HG02759 (cell line): ENCODE data around the gene GRIFIN.
A peak's percentile ranks its signal among the peaks of the same experiment; 100 is the strongest.
"Not testable (repeated sequence)": the region's sequence is repeated elsewhere in the genome, so short reads cannot be mapped to it uniquely, and the experiment has no call there.

Source experiments
- ATAC-seq: cut with Tn5 transposase; IDR thresholded peaks from one replicate; pipeline ENCODE4 v1.9.1; 2021; ENCODE audit warnings: mild to moderate bottlenecking, moderate library complexity; ENCODE audit not compliant: unreplicated experiment

Gene GRIFIN

DNA sequence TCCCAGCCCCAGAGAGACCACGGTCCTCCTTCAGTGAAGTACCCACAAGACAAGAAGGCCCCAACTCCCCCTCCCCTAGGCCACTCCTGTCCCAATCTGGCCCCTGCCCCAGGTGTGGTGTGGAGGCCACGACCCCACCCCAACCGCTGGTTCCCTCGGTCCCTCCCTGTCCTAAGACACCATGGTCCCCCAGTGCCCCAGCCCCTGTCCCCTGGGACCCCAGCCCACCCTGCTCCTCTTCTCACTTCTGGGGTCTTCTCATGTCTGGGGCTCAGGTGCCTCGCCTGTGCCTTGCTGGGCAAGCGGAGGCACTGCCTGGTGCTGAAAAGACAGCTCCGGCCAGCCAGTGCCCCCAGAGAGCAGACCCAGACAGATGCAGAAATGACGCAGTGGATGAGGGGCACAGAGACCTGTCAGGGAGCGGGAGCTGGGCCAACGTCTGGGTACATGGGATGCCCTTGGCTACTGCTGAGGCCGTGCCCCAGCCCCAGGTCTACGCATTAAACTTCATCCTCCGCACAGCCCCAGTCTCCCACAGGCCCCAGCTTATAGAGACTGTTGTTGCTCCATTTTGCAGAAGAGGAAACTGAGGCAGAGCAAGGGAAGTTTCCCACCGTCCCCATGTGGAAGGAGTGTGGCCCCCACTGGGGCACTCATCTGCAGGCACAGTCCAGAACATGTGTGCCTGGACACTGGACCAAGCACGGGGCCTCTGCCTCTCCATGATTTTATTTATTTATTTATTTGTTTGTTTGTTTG is 14.8 kb downstream of the GRIFIN start:
- no peak for ATAC-seq

DNA sequence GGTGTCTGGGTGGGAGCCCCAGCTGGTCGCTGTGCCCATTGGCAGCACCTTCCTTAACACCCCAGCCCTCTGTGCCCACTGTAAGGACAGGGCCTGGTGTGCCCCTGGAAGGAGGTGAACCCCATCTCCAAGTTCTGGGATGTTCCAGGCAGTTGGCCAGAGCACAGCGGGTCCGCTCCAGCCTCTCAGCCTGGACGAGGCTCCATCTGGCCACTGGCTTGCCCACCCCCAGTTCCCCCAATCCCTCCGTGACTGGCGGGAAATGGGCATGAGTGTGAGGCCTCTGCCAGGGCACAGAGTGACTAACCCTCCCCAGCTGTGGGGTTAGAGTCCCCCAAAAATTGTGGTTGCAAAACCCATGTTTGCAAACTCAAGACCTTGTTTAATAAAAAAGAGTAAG is 15.6 kb downstream of the GRIFIN start:
- no peak for ATAC-seq

DNA sequence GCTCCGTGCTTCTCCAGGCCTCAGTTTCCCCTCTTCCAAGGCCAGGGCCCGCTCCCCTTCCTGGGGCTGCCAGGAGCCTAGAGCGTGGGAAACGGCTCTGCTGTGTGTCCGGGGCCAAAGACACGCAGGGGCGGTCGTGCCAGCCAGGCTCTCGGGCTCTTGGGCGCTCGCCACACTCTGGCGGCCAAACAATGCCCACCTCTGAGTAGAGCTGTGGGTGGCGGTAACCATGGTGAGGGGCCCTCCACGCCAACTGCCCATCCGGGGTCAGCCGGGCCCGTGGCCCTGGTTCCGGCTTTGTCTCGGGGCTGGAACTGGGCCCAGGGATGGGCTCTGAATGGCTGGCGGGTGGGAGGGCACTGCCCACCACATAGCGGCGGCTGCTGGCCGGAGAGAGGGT is 16.0 kb downstream of the GRIFIN start:
- no peak for ATAC-seq

DNA sequence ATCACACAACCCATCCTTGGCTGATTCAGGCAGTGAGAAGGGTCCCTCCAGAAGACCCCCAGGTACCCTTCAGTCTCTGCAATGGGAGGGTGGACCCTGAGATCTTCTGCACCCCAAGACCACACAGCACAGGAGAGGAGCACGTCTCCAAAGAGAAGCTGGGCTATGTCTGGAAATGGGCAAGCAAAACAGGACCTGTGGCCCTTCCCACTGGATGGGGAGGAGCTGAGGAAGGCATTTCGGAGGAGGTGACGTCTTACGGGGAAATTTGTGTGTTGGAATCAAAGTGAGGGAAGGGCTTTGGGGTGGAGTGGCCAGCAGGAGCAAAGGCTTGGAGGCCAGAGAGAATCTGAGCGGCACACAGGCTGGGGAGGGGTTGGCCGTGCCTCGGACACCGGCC is 16.5 kb downstream of the GRIFIN start:
- no peak for ATAC-seq

DNA sequence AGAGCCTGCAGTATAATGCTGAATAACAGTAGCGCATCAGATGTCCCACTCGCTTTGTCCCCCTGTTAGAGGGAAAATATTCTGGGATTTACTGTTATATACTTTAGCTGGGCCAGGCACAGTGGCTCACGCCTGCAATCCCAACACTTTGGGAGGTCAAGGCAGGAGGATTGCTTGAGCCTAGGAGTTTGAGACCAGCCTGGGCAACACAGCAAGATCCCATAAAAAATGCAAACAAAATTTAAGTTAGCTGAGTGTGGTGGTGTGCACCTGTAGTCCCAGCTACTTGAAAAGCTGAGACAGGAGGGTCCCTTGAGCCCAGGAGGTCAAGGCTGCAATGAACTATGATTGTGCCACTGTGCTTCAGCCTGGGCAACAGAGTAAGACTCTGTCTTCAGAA is 22.3 kb downstream of the GRIFIN start:
- not testable (repeated sequence) for ATAC-seq

DNA sequence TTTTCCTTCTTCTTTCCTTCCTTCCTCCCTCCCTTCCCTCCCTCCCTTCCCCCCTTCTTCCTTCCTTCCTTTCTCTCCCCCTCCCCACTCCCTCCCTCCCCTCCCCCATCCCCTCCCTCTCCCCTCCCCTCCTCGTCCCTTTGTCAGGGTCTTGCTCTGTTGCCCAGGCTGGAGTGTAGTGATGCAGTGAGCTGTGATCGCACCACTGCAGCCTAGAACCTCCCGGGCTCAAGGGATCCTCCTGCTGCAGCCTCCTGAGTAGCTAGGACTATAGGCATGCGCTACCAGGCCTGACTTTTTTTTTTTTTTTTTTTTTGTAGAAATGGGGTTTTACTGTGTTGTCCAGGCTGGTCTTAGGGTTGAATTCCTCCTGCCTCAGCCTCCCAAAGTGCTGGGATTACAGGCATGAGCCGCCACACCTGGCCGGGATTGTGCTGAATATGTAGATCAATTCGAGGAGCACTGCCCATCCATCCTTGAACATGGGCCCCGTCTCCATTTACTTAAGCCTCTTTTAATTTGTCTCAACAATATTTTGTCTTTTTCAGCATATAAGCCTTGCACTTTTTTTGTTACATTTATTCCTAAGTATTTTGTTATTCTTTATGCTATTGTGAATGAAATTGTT is 23.4 kb downstream of the GRIFIN start:
- ATAC-seq = no peak

DNA sequence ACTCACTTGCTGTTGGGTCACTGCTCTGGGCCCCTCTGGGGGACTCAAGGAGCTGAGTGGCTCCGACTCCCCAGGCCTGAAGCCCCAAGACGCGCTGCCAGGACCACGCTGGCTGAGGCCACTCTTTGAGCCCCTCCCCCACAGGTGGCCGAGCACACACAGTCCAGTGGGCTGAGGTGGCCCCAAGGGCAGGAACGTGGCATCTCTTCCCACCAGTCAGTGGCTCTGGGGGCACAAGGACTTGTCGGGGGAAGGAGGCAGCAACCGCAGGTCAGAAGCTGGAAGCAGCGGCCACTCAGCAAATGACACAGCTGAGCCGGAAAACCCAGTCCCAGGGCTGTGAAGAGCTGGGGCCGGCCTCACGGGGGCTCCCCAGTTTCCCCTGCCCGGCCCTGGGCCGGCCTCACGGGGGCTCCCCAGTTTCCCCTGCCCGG is 24.1 kb downstream of the GRIFIN start:
- ATAC-seq = peak; percentile 33

DNA sequence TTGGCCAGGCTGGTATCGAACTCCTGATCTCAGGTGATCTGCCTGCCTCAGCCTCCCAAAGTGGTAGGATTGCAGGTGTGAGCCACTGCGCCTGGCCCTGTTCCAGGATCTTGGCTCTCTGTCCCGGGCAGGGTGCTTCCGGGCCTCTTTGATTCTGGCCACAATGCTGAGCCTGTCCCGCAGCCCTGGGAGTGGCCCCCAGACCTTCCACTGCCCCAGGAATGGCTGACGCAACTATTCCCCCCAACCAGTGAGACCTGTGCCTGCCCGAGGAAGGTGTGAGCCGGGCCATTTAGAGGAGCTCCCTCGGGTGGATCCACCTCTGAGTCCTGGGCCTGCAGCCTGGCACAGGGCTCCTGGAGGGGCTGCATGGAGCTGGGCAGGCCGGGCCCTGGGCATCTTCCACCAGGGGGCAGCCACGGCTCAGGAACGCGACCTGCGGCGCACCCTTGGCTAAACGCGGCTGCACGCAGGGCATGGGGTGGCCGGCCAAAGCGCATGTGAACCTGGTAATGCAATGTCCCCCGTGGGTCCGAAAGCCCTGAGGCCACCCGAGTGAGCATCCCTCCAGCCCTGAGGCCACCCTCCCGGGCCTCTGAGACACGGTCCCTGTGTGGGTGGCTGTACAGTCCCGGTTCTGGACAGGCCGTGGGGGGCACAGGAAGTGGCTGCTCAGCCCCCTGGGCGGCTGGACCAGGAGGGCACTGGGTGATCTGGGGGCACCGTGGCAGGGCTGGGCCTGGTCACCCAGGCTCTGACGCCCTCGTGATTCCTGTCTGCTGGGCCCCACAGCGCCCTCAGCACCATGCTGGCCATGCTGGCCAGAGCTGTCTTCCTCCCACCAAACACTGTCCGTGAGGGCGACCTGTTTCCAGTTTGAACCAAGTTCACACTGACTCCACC is 24.8 kb downstream of the GRIFIN start:
- peak; percentile 86 for ATAC-seq

DNA sequence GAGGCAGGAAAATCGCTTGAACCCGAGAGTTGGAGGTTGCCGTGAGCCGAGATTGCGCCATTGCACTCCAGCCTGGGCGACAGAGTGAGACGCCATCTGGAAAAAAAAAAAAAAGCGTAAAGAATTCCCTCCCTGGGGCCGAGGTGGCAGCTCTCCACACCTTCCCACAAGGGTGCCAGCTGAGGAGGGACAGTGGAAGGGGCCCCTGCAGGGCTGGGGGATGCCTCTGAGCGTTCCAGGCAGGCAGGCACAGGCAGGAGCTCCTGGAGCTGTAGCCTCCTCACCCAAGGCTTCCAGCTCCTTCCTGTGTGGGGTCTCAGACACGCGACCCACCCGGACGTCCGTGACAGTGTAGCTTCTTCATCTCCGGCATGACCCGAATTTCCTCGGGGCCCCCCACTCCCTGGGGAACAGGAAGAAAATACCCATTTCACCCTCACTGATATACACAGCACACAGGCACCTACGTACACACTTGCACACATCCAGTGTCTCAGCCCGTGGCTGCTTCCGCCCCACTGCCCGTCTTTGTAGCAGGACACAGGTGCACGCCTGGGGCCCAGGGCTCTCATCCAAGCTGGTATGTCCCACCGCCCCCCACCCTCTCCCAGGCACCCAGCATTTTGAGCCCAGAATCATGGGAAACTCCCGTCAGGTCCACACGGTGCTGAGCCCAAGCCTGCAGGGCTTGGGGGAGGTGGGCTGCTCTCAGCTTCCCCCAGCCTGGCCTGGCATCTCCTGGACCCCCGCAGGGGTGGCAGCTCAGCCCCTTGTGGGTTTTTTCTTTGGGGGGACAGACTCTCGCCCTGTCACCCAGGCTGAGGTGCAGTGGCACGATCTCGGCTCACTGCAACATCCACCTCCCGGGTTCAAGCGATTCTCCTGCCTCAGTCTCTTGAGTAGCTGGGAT is 25.7 kb downstream of the GRIFIN start:
- ATAC-seq = no peak

DNA sequence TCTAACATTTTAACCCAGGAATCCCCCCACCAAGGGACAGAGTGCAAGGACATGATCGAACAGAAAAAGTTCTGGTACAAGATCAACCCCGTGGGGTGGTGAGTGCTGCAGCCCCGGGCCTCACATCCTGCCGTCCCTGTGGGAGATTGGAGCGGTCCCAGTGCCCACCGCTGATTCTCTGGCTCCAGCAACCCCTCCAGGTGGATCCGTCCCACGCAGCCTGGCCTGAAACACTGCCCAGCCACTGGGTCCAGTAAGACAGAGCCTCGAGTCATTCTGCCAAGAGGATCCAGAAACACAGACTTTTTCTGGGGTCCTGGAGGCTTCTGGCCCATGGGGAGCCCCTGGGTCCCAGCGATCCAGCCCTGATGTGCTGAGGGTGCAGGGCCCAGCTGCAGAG is 29.5 kb downstream of the GRIFIN start:
- ATAC-seq = no peak

DNA sequence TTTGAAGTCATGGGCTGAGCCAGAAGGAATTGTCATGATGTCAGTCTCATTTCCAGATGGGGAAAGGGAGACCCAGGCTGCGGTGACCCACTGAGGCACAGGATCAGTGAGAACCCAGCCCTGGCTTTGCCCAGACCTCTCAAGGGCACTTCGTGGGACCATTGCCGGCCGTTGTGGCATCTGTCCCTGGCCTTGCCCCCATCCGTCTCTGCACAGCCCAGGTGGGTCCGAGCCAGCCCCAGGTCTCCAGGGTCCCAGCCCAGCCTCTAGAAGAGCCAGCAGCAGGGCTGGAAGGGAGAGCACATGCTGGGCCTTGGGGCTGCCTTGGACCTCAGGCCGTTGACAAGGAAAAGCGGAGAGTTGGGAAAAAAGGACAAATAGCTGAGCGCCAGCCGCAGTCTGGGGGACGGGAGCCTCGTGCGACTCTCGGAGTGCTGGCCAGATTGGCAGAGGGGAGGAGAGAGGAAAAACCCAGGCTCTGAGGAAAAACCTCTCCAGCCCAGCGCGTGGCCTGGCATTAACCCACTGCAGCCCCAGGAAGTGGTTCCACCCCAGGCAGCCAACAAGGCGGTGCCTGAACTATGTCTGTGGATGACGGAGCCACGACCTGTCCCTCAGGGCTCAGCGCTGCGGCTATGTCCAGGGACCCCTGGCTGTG is 30.2 kb downstream of the GRIFIN start:
- ATAC-seq = no peak

DNA sequence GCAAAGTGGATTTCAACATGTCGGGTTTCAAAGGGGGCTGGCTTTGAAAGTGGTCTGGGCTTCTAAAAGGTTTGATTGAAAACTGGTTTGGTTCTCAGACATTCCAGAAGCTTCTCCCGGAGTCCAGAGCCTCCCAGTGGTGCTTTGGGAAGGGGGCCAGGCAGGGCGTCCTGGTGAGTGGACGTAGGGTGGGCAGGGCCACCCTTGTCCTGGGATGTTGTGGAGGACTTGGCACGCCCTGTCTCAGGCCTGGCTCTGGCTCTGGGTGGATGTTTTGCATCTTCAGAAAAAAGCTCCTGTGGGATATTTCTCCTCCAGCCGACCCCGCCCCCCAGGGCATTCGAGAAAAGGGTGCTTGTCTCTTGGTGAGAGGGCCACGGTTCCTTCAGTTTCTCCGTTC is 31.2 kb downstream of the GRIFIN start:
- no peak for ATAC-seq

DNA sequence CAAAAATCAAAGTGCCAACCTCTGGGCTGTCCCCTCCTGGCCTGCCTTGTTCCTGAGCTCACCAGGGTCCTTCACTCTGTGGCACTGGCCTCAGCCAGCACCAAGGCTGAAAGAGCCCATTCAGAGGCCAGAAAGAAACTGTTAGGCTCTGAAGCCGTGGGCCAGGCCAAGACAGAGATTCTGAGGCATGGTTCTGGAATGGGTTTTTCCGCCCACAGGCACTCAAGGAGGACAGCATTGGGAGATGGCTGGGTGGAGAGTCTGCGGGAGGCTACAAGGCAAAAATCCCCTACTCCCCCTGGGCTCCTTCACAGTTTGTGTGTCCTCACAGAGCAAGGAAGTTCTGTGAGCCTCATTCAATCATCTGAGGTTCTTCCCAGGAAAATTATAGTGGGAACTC is 31.7 kb downstream of the GRIFIN start:
- ATAC-seq = no peak

DNA sequence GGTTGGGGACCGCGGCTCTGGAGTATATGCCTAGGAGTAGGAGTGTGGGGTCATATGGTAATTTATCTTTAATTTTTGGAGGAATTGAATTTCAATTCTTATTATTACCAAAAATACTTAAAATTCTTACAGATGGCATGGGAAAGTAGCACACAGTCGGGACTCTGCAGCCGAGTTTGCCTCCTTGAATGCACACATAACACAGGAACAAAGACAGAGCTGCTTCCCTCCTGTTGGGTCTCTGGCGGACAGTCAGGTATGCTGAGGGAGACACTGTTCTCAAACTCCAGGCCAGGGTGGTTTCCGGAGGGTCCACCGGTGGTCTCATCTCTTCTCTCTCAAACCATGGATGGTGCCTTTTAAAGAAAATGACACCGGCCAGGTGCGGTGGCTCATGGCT is 32.7 kb downstream of the GRIFIN start:
- no peak for ATAC-seq

DNA sequence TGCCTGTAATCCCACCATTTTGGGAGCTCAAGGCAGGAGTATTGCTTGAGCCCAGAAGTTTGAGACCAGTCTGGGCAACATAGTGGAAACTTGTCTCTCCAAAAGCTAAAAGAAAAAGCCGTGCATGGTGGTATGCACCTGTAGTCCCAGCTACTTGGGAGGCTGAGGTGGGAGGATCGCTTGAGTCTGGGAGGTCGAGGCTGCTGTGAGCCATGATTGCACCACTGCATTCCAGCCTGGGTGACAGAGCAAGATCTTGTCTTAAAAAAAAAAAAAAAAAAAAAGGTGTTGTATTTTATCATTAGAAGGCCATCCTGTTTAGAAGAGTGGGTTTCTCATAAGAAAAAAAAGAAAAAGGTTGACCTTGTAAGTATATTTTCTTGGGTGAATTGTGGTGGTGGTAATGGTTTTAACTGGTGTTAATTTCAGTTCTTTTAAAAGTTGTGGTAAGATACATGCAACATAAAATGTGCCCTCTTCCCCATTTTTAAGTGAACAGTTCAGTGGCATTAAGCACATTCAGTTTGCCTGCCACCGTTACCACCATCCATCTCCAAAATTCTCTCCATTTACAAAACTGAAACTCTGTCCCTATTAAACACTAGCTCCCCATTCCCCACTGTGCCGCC is 34.7 kb downstream of the GRIFIN start:
- no peak for ATAC-seq

DNA sequence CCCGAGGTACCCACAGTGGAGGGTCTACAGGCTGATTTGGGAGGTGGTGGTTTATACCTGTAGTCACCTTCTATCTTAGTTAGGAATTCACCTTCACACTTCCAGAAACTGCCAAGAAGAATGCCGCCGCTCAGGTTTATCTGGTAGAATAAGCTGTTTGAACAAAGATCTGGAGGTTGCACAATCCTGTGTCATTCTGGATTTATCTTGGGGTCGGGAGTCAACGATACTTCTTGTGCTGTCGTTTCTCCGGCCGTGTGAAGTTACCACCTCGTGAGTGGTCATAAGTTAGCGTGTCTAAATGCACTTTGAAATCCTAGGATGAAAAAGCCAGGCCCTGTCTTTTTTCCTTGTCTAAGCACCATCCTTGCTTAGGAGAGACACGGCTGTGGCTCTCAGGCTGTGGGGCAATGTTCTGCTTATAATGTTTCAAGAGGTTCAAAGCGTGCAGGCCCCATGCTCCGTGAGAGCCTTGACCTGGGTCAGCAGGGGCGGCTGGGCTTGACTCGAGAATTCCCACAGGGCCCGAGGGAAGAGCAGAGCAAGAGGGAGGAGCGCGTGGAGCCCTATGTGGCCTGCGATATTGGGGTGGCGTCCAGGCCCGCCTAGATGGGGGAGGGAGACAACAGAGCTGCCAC is 35.5 kb downstream of the GRIFIN start:
- no peak for ATAC-seq

DNA sequence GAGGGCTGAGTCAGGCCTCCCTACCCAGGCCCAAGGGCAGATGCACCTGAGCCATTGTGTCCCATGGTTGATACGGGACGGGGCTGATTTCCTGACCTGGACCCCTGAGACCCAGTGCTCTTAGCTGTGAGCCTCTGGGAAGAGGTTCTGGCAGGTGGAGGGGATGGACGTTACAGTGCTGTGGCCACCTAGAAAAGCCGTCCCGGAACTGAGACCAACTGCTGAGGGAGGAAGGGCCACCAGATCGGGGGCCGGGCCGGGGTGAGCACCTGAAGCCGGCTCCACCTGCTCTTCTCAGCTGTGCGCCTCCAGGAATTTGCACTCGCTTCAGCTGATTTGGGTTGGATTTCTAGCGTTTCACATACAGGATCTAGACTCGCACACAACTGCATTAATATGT is 37.4 kb downstream of the GRIFIN start:
- no peak for ATAC-seq

DNA sequence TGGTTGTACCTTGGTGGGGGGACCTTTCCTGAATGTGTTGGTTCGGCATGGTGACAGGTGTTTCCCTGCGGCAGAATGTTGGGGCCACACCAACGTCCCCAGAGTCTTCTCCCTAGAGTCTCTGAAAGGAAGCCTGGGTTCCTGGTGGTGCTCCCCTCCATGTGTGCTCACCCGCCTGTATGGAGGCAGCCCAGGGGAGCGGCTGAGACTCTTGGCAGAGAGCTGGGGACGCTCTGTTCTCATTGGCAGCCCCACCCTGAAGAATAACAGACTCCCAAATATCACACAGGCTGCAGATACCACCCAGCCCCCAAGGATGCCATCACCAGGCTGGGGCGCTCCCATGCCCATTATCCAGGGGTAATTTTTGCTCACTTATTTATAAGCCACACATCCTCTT is 38.0 kb downstream of the GRIFIN start:
- no peak for ATAC-seq

DNA sequence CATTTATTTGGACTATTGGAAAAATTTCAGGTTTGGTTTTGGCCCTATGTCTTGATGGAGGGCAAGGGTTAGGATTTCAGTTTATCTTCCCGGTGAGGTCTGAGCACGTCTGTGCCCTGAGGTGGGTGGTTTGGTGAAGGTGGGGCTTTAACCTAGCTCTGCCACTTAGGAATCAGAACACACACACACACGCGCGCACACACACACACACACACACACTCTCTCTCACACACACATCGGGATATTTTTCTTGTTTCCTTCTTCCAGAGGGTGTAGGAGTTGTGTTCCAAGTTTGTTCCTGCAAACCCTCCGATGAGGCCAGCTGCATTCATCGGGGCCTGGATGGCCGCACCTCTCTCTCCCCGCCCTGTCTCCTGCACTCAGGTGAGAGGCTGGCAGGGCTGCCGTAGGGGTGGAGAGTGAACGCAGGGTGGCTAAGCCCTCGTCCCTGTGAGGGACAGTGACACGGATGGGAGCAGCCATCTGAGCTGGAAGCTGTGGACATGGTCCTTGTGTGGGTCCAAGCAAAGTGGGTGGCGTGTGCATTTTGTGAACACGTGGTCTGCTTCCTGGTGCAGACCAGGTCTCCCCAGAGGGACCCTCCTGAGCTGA is 38.6 kb downstream of the GRIFIN start:
- ATAC-seq = no peak
